HG03139 (cell line): ENCODE data around the gene ITGA5.

ENCODE experiments used
- ATAC-seq: cut with Tn5 transposase; IDR thresholded peaks from one replicate; pipeline ENCODE4 v1.9.1; 2021; ENCODE audit not compliant: unreplicated experiment

Gene ITGA5

DNA sequence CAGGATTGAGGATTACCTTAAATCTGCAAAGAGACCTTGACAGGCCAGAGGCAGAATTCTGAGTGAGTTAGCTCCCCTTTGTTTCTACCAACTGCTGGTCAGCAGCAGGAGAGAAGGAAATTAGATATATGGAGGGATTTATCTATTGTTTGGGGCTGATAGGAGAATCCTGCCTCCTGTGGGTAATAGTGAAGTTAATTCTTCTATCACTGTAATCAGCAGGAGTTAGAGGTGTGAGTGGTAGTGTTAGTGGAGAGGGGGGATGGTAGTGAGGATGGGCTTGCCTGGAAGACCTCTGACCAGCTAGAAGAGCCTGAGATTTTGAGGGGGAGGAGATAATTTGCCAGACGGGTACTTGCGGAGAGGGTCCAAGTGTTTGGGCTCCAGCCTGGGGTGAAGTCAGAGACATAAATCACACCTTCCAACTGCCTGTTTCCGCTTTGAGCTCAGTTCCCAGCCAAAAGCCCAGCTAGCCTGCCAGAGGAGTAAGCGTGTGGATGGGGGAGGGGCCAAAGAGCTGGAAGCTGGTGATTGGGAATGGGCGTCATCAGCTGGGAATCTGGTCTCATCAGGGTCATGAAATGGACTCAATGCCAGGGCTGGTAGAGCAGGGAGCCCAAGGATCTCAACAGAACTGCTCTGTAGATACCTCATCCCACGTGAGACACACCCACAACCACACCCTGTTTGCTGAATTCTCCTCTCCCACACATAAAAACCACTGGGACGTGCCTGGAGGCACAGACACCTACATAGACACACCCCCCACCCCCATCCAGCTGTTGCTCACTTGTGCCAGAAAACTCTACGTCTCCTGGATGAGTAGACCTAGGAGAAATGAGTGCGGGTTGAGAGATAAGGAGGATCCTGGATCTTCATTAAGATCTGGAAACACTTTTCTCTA lies 13.1 kb upstream of the ITGA5 start:
- no peak for ATAC-seq

DNA sequence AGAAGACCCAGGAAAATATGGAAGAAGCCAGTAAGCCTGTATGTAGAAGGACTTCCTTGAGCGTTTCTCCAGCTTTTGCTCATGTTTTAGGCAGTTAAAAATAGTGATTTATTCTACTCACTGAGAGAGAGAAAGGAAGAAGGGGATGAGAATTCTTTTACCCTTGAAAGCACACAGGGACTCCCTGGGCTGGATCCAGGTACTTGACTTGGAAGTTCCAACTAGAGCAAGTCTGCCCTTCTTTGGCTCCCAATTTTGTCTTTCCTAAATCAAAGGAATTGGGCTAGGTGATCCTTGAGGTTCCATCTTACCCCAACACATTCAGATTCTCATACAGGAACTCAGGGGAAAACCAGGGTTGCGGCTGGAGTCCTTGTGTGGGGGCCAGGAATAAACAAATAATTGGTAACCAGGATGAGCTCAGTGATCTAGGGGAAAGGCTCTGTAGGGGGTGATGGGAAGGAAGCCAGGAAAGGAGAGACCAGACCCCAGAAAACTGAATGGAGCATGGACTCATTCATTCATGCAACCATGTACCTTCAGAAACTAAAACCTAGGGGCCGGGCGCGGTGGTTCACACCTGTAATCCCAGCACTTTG lies 11.5 kb upstream of the ITGA5 start:
- ATAC-seq = no peak

DNA sequence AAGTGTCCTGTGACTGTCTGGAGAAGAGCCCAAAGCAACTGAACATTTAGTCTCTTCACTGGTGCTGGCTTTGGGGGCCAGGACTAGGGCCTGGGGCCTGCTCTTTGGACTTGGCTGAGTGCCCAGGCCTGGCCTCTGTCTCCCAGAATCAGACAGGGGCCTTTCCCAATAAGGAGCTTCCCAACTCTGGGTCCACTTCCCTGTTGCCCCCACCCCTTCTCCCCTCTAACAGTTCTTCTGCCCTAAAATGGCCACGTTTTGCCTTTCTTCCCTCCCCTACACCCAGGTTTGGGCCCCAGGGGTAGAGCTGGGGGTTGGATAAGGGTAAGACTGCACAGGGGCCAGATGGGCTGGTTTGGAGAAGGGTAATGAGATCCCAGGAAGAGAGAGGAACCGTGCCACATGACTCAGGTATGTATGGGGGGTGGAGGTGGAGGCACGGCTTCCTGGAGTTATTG lies 10.0 kb upstream of the ITGA5 start:
- no peak for ATAC-seq

DNA sequence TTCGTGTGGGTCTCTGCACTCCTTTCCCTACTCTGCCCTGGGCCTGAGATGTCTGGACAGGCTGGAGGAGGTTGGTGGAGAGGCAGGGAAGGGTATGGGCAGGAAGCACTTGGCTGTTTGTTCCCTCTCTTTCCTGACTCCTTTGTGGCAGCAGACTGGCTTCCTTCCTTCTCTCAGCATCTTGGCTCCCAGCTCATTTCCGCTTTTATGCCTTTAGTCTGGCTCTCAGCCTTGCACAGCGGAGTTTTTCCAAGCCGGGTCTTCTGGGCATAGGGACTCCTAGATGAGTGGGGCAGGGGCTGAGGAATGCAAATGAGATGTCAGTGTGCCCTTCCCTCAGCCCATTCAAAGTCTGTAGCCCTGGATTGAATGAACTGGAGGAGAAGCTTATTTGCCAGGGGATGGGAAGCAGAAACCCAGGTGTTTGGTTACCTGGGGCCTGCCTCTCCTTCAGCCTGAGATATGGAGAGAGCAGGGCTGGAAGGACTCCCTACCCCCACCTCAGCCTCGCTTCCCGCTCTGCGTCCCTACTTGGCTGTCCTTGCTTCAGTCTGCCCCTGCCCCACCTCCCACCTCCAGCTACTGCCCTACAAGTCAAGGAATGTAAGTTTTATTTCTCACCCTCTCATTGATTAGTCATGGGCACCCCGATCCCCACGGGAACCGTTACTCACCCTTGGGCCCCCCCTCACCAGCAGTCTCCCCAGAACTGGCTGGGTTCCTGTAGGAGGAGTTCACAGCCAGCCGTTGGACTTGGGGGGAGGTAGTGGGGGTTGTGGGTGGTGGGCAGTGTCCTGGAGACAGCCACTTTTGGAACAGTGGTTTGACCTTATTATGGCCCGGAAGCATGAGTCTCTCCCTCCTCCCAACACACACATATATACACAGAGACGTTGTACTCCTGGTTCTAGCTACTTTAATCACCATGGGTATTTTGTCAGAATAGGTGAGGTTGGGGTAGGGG lies 9.3 kb upstream of the ITGA5 start:
- no peak for ATAC-seq

DNA sequence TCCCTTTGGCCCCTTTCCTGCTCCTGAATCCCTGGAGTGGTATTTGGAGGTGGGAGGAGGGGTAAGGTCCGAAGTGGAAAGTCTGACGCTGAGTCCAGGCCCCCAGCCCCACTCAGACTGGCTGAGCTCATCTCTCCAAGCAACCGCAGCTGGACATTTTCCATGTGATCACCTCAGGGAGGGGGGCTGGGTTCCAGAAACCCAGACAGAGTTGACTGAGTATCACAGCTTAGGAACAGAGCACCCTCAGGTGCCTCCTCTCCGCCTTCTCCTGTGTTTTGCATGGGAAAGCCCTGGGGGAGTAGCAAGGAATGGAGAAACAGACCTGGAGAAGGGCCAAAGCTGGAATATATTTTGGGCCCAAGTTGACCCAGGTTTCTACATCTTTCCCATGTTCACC lies 8.0 kb upstream of the ITGA5 start:
- ATAC-seq = no peak

DNA sequence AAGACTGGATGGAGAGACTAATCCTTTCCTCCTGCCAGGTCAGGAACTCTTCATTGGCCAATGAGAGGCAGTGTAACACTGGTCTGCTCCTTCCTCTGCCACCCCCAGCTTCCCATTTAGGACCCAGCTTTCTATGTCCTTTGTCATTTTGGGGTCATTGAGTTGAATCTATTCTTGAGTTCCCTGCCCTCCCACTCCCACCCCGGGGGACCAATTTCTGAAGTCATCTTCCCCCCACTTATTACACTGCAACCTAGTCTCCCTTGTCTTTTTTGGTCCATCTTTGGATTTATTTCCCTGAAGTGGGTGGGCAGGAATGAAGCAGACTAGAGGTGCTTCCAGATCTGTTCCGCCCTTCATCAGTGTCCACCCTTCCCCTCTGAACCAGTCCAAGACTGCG lies 7.6 kb upstream of the ITGA5 start:
- ATAC-seq = no peak

DNA sequence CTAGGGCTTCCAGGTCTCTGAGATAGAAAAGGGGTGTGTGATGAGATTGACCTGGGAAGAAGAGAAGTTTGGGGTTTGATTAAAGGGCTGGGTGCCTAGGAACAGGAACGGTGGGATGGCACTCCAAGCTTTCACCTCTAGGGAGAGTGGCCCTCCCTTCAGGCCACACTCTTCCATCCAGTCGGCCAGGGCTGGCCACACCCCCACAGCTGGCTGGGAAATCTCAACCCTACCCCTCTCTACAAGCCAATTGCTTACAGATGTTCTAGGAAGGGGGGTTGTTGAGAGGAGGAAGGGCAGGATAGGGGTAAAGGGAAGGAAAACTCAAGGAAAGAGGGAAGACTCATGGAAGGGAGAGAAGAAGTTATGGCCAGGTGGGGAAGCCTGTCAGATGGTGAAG lies 6.6 kb upstream of the ITGA5 start:
- ATAC-seq = no peak

DNA sequence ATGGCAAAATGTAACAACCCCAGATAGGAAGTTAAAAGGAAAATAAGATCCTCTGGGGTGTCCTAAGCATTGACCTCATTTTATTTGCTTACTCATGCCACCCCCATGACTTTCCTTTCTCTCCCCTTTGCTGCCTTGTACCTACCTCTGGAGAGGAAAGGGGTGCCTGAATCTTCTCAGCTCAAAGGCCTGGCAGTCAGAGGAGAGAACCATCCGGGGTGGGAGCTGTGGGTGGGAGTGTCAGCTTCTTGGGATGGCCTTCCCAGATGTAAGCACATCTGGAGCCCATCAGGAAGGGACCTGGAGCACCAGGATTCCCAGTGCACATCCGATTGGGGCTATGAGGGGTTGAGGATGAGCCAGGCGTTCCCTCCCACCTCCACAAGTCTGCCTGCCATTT lies 5.2 kb upstream of the ITGA5 start:
- no peak for ATAC-seq

DNA sequence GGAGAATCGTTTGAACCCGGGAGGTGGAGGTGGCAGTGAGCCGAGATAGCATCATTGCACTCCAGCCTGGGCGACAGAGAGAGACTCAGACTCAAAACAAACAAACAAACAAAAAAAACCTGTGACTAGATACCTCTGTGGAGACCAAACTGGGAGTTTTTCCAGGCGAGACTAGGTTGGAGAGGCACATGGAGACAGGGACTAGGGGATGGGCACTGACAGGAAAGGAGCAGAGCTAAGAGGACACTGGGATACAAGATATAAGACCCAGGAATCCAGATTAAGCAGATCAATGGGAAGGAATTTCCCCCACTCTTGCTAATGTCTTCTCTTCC lies 4.7 kb upstream of the ITGA5 start:
- ATAC-seq = no peak

DNA sequence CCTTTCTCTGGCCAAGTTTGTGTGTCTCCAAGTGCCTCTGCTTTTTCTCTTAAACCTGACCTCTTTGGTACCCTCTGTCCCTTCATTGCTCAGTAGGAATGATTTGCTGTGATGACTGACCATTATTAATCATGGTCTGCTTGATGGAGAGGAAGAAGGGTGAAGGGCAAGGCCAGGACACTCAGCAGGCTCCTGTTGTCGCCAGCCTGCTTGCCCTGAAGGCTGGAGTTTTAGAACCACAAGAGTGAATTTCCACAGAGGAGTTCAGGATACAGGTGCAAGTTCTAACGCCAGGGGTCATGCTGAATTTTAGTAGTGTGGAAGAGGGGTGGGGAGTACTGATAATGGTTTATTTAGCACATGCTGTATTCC lies 2.8 kb upstream of the ITGA5 start:
- ATAC-seq = no peak

DNA sequence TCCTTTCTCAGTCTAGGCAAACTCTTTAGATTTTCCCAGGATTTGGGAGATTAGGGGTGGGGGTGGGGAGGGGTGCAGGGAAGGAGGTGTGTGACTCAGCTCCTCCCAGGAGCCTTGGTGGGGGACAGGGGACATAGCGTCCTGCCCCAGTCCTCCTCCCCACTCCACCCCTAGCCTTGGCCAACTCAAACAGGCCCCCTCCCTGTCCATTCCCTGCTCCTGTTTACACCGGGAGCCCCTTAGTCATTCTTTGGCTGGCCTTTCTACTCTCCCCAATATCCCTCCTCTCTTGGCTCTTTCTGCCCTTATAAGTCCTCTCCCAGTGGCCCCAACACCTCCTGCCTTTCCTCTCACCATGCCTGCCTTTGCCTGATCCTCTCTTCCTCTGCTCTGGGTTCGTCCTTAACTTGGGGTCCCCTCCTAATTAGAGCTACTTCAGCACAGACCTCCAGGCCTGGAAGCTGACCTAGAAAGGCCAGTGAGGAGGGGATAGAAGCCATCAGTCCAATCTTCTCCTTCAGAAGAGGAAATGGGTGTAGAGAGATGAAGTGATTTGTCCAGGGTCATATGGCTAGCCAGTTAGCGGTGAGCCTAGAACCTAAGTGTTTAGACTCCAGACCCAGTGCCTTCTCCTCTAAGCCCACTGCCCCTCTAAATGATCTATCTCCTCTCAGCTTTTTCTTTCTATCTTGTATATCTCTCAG lies 2.3 kb upstream of the ITGA5 start:
- ATAC-seq = no peak

DNA sequence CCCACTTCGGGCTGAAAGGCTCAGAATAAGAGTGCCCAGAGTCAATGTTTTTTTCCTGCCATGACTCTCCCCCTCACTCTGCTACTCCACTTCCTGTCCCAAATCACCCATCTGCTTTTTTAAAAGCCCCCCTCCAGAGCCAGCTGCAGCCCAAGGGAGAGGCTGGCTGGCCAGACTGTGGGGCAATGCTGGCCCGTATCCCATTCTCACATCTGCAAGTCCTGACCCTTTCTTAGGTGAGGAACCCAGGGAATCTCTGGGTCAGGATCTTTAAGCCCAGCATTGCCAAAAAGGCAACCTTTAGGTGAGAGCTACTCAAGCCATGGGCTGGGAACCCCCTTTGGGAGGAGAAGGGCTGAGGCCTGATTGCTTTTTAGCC lies 1.7 kb upstream of the ITGA5 start:
- ATAC-seq = no peak

DNA sequence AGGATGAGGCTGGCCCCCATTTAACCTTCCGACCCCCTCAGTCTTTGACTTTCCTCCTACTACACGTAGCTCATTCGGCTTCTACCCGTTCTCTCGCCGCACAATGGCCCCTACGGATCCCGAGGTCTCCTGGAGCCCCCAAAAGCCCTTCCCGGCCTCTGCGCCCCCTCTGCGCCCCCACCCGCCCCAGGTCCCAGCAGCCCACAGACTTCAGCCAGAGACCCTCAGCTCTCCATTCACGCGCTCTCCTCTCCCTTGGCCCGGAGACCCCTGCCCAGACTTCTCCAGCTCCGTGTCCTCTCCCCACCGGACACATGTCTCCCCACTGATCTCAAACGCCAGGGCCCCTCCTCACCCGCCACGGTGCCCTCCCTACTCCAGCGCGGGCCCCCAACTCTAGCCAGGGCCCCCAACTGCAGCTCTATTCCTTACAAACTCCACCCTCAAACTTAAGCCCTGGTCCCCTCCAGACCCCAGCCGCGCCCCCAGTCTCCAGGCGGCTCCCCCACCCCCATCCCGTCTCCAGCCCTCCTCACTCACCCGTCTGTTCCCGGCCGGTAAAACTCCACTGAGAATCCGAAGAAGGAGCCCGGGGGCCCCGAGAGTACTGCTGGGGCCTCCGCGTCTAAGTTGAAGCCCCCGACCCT lies 502 bp downstream of the ITGA5 start:
- no peak for ATAC-seq

DNA sequence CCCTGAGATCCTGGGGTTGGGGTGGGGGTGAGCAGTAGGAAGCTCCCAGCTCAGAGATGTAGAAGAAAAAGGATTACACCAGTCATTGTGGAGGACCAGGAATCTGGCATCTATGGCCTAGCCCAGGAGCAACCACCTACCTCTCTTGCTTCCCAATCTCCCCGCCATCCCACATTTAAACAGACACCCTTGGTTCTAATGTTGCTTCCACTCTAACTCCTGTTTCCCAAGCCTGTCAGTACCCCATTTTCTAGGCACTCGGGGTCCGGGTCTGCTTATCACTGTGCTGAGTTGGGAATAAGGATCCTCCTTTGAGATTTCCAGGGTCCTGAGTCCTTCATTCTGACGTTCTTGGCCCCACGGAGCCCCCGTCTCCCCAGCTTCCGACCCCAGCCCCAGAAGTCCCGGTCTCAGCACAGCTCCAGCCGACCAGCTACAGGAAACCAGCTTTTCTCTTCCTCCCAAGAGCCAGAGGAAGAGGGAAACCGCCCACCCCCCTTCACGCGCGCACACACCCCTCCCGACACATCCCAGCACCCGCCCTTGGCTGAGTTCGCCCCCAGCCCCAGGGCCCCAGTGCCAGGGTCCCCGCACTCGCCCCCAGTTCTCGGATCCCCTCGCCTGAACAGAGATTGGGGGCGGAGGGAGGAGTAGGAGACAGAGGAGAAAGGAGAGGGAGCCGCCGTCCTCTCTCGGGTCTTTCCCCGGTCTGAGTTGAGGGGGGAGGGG lies 1.2 kb downstream of the ITGA5 start:
- ATAC-seq = no peak

DNA sequence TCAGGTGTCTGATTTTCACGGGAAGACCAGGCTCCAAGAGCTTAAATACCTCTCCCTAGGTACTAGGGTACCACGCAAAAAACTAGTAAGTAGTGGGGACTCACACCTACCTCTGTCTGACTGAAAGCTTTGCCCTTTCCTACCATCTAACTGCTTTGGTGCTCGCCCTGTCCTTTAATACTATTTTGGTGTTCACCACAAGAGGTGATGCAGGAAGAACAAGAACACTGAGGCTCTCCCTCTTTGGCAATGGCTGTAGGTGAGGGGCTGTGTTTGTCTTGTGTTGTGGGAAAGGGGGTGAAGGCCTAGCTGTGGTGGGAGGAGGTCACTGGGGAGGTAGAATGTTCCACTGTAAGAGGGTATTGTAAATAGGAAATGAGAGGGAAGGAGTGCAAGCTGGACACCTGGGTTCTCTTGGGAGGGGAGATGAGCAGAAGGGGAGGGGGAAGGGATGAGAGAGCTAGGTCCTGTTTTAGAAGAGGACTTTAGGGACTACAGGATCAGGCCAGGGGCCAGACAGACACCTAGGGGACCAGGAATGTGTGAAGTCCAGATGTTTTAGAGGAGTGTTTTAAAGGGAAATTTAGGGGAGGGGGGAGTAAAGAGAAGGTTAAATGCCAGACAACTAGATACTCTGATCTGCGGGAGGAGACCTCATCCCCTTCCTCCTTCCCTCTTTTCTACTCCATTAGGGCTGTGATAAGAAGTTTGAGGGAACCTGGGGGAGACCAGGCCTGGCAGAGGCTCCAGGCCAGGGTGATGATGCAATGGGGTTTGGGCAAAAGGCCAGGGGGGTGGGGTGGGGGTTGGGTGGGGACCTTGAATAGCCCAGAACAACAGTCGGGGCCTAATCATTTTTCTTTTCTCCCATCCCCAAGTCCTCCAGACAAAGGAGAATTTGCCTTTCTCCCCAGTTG lies 2.1 kb downstream of the ITGA5 start:
- ATAC-seq = no peak

DNA sequence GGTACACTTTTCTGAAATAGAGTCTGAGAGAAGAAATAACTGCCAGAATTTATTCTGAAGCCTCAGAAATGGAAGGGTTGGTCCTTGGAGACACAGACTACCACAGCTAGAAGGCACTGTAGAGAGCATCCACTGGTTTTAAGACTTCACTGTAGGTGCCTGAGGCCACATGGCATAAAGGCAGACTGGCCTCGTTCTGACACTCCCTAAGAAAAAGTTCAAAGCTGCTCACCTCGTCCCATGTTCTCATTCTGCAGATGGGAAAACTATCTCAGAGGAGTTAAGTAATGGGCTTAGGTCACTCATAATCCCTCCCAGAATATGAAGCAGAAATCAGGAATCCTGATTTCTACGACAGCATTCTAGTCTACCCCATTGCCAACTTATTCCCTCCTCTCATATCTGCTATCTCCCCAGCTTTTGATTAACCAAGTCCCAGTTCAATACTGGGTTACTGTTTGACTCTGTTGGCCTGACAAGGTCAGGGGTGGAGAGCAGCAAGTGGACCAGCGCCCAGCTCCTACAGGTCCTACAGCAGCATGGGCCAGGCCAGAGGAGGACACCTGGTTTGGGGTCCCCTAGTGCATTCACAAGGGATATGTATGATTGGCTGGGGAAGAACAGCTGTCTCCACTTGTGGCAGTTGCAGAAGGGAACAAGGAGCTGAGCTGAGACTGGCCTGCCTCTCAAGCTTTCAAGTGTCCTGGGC lies 3.7 kb downstream of the ITGA5 start:
- no peak for ATAC-seq

DNA sequence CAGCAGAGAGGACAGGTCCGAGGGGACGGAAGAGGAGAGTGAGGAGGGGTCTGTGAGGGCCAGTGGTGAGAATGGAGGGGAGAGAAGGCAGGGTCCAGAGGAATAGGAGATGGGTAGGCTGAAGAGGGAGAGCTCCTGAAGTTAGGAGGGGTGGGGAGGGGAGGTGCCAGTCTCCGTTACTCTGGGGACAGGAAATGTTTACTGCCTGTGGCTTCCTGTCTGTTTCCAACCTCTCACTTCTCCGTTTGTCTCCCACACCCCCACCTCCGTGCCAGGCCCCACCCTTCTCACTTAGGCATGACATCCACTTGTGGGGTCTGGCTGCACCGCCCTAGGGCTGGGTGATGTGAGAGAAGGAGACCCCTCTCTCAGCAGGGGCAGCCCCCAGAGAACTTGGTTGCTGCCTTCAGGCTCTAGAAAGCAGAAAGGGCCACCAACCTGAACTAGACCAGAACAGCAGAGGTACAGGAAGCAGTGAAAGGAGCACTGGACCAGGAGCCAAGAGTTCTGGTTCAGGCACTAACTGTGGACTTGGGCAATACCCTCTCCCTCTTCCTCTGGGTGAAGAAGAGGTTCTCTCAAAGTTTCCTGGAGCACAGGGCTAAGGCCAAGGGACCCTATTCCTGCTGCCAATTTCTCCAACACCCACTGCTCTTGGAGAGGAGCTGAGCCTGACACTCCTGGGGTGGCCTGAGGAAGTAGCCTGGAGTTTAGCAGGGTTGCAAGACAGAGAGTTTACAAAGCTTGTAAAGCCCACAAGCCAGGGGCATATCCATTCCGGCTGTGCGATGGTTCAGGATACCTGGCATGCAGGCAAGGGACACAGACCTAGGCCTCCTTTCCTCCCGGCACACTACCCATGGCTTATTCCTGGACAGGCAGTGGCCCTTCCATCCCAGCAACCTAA lies 5.5 kb downstream of the ITGA5 start:
- peak; percentile 66 for ATAC-seq
